Activated T-helper 1 cell treated with anti-CD3 and anti-CD28 coated beads, Interleukin-12 subunit alpha, Interleukin-12 subunit beta, Interleukin-2, Interleukin-4 antibody, amounts not matched to agents 30 ng/mL and 10 ng/mL and 1 ng/mL, durations not matched to agents 14 hours and 24 hours and 36 hours (primary cell): ENCODE data around the gene IMPG1. TPM values are rescaled to one million over a fixed set of nuclear protein-coding genes. Genes with fewer than 3 reads are reported as not detected.
"Not testable (repeated sequence)": the region's sequence is repeated elsewhere in the genome, so short reads cannot be mapped to it uniquely, and the experiment has no call there.

Source experiments
- DNase-seq: peaks from one replicate; pipeline ENCODE4 v3.0.0; 2021; ENCODE audit warnings: low spot score
- H3K27ac Mint-ChIP-seq: one replicate; pipeline ENCODE4 v1.8.0; 2021; ENCODE audit warnings: mild to moderate bottlenecking, mixed read lengths
- H3K27me3 Mint-ChIP-seq: one replicate; pipeline ENCODE4 v1.8.0; 2022; ENCODE audit warnings: mild to moderate bottlenecking, moderate library complexity, mixed read lengths; ENCODE audit not compliant: insufficient read depth
- H3K36me3 Mint-ChIP-seq: one replicate; pipeline ENCODE4 v1.8.0; 2021; ENCODE audit warnings: low read depth, mixed read lengths
- H3K4me1 Mint-ChIP-seq: one replicate; pipeline ENCODE4 v1.8.0; 2021; ENCODE audit warnings: low read depth, mixed read lengths
- H3K4me3 Mint-ChIP-seq: one replicate; pipeline ENCODE4 v1.8.0; 2021; ENCODE audit warnings: mild to moderate bottlenecking, moderate library complexity, mixed read lengths
- H3K9me3 Mint-ChIP-seq: one replicate; pipeline ENCODE4 v1.8.0; 2021; ENCODE audit warnings: mixed read lengths
- intact Hi-C: fragments of 100-400 bp; cut with micrococcal nuclease; formaldehyde crosslinking; loops from one replicate; pipeline ENCODE4 v1.15.1; 2024
- total RNA-seq: library from RNA; stranded (reverse); gene quantifications from 2 replicates; pipeline ENCODE4 v1.2.3, GENCODE V29; 2022

IMPG1 gene
- total RNA-seq, 1 donor from 2014 or later, result not detected

DNA sequence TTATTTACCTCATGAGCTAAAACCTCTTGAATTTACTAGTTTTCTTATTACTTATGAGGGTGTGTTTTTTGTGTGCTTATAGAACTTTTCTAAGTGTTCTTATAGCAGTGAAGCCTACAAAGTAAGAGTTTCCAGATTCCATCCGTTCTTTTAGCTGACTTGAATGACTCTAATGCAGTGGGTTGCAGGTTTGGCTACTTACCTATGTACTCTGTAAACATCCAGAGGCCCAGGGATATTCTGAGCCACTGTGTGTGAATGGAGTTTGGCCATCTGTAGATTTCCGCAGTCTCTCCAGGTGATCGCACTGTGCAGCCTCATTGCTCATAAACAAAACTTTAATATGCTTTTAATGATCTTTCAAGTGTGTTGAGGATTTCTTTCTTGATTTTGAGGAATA, 165.6 kb downstream of the IMPG1 start:
- DNase-seq, result no peak
- intact Hi-C loops, result no loop called here
- H3K4me1 Mint-ChIP-seq, result no peaks in the 10 kb centered on the region
- H3K27me3 Mint-ChIP-seq, result peaks cover 1% of the 10 kb centered on the region
- H3K9me3 Mint-ChIP-seq, result no peaks in the 10 kb centered on the region
- H3K4me3 Mint-ChIP-seq, result no peak overlapping the region
- no peaks in the 10 kb centered on the region for H3K36me3 Mint-ChIP-seq
- H3K27ac Mint-ChIP-seq, result no peak overlapping the region

DNA sequence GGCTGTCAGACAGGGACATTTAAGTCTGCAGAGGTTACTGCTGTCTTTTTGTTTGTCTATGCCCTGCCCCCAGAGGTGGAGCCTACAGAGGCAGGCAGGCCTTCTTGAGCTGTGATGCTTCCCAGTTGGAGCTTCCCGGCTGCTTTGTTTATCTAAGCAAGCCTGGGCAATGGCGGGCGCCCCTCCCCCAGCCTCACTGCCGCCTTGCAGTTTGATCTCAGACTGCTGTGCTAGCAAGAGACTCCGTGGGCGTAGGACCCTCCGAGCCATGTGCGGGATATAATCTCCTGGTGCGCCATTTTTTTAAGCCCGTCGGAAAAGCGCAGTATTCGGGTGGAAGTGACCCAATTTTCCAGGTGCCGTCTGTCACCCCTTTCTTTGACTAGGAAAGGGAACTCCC, 167.3 kb downstream of the IMPG1 start:
- DNase-seq, H3K27ac Mint-ChIP-seq, H3K27me3 Mint-ChIP-seq, H3K4me1 Mint-ChIP-seq, intact Hi-C loops, H3K36me3 Mint-ChIP-seq, H3K4me3 Mint-ChIP-seq, H3K9me3 Mint-ChIP-seq: not testable (repeated sequence)

DNA sequence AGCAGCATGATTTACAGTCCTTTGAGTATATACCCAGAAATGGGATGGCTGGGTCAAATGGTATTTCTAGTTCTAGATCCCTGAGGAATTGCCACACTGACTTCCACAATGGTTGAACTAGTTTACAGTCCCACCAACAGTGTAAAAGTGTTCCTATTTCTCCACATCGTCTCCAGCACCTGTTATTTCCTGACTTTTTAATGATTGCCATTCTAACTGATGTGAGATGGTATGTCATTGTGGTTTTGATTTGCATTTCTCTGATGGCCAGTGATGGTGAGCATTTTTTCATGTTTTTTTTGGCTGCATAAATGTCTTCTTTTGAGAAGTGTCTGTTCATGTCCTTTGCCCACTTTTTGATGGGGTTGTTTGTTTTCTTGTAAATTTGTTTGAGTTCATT, 172.2 kb downstream of the IMPG1 start:
- DNase-seq, H3K9me3 Mint-ChIP-seq, H3K27ac Mint-ChIP-seq, H3K4me1 Mint-ChIP-seq, H3K27me3 Mint-ChIP-seq, H3K36me3 Mint-ChIP-seq, intact Hi-C loops, H3K4me3 Mint-ChIP-seq: not testable (repeated sequence)

GRCh38 chr6:75896526-75896925, 175.9 kb downstream of the IMPG1 start:
- Mint-ChIP-seq H3K4me1 (no peaks in the 10 kb centered on the region), H3K9me3 (no peaks in the 10 kb centered on the region), H3K4me3 (no peak overlapping the region), H3K36me3 (no peaks in the 10 kb centered on the region), H3K27me3 (no peaks in the 10 kb centered on the region), H3K27ac (no peak overlapping the region)
- intact Hi-C loops, result no loop called here
- DNase-seq, result no peak

DNA sequence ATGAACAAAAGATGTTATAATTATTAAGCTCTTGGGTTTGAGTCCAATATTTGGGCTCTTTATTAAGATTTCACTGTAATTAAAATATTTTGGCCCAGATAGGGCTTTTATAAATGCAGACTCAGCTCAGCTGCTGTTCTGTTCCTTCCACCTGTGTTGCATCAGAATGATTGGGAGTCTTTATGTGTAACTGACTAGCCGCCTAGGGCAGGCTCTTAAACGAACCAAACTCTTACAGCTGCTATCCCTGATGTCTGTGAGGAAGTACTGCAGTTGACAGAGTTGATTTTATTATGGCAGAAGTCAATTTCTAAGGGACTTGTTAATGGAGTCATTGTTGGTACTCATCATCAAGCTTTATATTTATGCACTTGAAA, 178.7 kb downstream of the IMPG1 start:
- DNase-seq, result no peak
- no peaks in the 10 kb centered on the region for H3K4me1 Mint-ChIP-seq
- no peak overlapping the region for H3K4me3 Mint-ChIP-seq
- H3K27me3 Mint-ChIP-seq, result no peaks in the 10 kb centered on the region
- H3K36me3 Mint-ChIP-seq, result no peaks in the 10 kb centered on the region
- H3K9me3 Mint-ChIP-seq, result no peaks in the 10 kb centered on the region
- intact Hi-C loops, result no loop called here
- H3K27ac Mint-ChIP-seq, result no peak overlapping the region

- H3K36me3 Mint-ChIP-seq, result no peaks in the 10 kb centered on the region
- no peak overlapping the region for H3K27ac Mint-ChIP-seq
- H3K4me1 Mint-ChIP-seq, result no peaks in the 10 kb centered on the region
- DNase-seq, result no peak
- intact Hi-C loops, result no loop called here
- no peaks in the 10 kb centered on the region for H3K27me3 Mint-ChIP-seq
- no peak overlapping the region for H3K4me3 Mint-ChIP-seq
- no peaks in the 10 kb centered on the region for H3K9me3 Mint-ChIP-seq
Measured at GRCh38 chr6:75893058-75893775, 179.2 kb downstream of the IMPG1 start.

- Mint-ChIP-seq H3K4me3 (no peak overlapping the region), H3K4me1 (no peaks in the 10 kb centered on the region), H3K9me3 (no peaks in the 10 kb centered on the region), H3K27ac (no peak overlapping the region), H3K27me3 (no peaks in the 10 kb centered on the region), H3K36me3 (no peaks in the 10 kb centered on the region)
- intact Hi-C loops, result no loop called here
- DNase-seq, result no peak
Measured at GRCh38 chr6:75892384-75892783, 180.1 kb downstream of the IMPG1 start.

DNA sequence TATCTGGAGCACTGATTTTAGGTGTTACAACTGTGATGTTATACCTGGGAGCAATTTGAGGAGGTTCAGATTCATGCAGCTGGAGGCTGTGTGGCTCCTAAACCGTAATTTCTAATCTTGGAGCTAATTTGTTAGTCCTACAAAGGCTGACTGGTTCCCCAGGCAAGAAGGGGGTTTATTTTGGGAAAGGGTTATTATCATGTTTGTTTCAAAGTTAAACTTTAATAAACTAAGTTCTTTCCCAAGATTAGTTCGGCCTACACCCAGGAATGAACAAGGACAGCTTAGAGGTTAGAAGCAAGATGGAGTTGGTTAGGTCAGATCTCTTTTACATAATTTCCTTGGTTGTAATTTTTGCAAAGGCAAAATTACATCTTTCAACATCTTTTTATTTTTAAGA, 187.6 kb downstream of the IMPG1 start:
- no peak for DNase-seq
- Mint-ChIP-seq H3K36me3 (no peaks in the 10 kb centered on the region), H3K27ac (no peak overlapping the region), H3K4me1 (no peaks in the 10 kb centered on the region), H3K27me3 (peaks cover 2% of the 10 kb centered on the region), H3K4me3 (no peak overlapping the region), H3K9me3 (no peaks in the 10 kb centered on the region)
- intact Hi-C loops, result no loop called here

- Mint-ChIP-seq H3K4me1 (no peaks in the 10 kb centered on the region), H3K36me3 (no peaks in the 10 kb centered on the region), H3K27ac (no peak overlapping the region), H3K4me3 (no peak overlapping the region), H3K9me3 (no peaks in the 10 kb centered on the region), H3K27me3 (peaks cover 2% of the 10 kb centered on the region)
- no peak for DNase-seq
- intact Hi-C loops, result no loop called here
Measured at GRCh38 chr6:75882734-75883133, 189.7 kb downstream of the IMPG1 start.

DNA sequence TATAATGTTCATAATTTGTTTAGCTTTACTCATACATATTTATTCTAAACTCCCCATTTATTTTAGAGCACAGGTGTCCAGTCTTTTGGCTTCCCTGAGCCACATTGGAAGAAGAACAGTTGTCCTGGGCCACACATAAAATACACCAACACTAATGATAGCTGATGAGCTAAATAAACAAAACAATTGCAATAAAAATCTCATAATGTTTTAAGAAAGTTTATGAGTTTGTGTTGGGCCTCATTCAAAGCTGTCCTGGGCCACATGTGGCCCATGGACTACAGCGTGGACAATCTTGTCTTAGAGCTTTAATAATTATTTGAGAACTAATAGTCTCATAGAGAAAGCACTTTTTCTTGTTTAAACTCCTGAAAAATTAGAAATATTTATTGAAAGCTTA, 192.2 kb downstream of the IMPG1 start:
- intact Hi-C loops, result no loop called here
- DNase-seq, result no peak
- no peaks in the 10 kb centered on the region for H3K36me3 Mint-ChIP-seq
- peaks cover 2% of the 10 kb centered on the region for H3K27me3 Mint-ChIP-seq
- no peak overlapping the region for H3K4me3 Mint-ChIP-seq
- H3K4me1 Mint-ChIP-seq, result no peaks in the 10 kb centered on the region
- no peak overlapping the region for H3K27ac Mint-ChIP-seq
- H3K9me3 Mint-ChIP-seq, result no peaks in the 10 kb centered on the region

GRCh38 chr6:75876152-75876551, 196.3 kb downstream of the IMPG1 start:
- intact Hi-C loops, result no loop called here
- H3K4me3 Mint-ChIP-seq, result no peak overlapping the region
- no peaks in the 10 kb centered on the region for H3K36me3 Mint-ChIP-seq
- no peaks in the 10 kb centered on the region for H3K9me3 Mint-ChIP-seq
- no peak overlapping the region for H3K27ac Mint-ChIP-seq
- peaks cover 2% of the 10 kb centered on the region for H3K27me3 Mint-ChIP-seq
- DNase-seq, result no peak
- H3K4me1 Mint-ChIP-seq, result no peaks in the 10 kb centered on the region

- Mint-ChIP-seq H3K36me3 (no peaks in the 10 kb centered on the region), H3K4me3 (no peak overlapping the region), H3K4me1 (no peaks in the 10 kb centered on the region), H3K9me3 (no peaks in the 10 kb centered on the region), H3K27me3 (no peaks in the 10 kb centered on the region), H3K27ac (no peak overlapping the region)
- no peak for DNase-seq
- intact Hi-C loops, result no loop called here
Measured at GRCh38 chr6:75874224-75874623, 198.2 kb downstream of the IMPG1 start.
